ENCODE results near the gene ABCD3. TPM values are rescaled to one million over a fixed set of nuclear protein-coding genes. Genes with fewer than 3 reads are reported as not detected.
A peak's percentile ranks its signal among the peaks of the same experiment; 100 is the strongest.

The ABCD3 gene
- total and polyA plus RNA-seq, 2 of the 4 experiments (the other 2 are of a cell fraction), result 13.6 to 32.6 TPM

DNA sequence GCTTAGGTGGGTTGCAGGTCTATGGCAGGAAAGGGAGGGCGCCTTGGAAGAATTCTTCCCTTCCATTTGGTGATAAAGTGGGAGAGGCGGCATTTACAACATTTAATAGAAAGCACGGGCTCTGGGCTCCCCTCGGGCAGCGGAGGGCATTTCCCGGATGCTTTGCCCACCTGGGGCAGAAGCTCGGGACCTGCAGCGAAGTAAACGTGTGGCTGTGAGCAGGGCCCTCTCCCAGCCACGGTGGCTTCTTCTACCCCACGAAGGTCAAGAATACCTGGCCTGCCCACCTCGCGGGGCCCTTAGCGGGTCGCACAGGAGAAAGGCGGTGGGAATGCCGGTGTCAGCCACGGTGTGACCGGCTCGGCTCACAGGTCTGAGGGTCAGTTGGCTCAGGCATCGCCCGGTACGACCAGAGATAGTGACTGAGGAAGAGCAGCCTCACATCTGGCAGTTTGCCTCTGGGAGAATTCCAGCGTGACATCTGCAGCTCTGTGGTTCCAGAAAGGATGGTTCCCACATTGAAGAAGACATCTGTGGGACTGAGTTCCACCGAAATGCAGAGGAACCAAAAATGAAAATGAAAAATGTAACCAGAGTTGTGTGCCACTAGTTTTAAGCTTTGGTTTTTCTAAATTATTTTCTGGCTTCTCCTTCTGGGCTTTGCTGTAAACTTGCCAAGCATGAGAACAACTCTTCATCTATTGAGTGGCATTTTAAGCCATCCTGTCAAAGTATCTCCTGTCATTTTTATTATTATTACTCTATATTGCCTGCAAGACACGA, 124.1 kb downstream of the ABCD3 start:
- in situ Hi-C loops (cut with MboI; ENCODE audit: low sequenced_read_pairs), result loop anchor here (5.0 kb wide), 1 partner anchor 65 kb away; no protein-coding TSS in a partner anchor

More for the DNA sequence above, 124.1 kb downstream of the ABCD3 start:
- H2AK5ac ChIP-seq (ENCODE audit: low read depth, low read length), result peak overlapping the region; percentile 88
- peak overlapping the region; percentile 95 for H4K91ac ChIP-seq (ENCODE audit: insufficient read depth, low read depth, low read length)
- H2BK20ac ChIP-seq (ENCODE audit: low read depth, low read length), result peak overlapping the region; percentile 38
- TF ChIP-seq SMC3 (IDR thresholded peaks at IDR 0.05; ENCODE audit: low read depth, low read length), result 0 out of 2 replicates have a peak, but pooled peaks have one; percentile 11
- TF ChIP-seq MAFK (IDR thresholded peaks at IDR 0.05; ENCODE audit: low read depth, low read length), result no peak
- 0 out of 2 replicates have a peak, but pooled peaks have one; percentile 5 for TF ChIP-seq RAD21 (IDR thresholded peaks at IDR 0.05; ENCODE audit: low read length)
- peak; percentile 91; the same call in 1 of the 2 replicates for TF ChIP-seq CHD1 (IDR thresholded peaks at IDR 0.05; ENCODE audit: low read depth, low read length)
- TF ChIP-seq POLR2A (IDR thresholded peaks at IDR 0.05; ENCODE audit: low read depth, low read length), result peak; percentile 13; the same call in 1 of the 2 replicates
- peak overlapping the region; percentile 53 for H3K4me3 ChIP-seq (ENCODE audit: insufficient read depth, low read depth, low read length)
- peak; percentile 83 for DNase-seq
- H3K4me2 ChIP-seq (ENCODE audit: low read depth, low read length), result peak overlapping the region; percentile 65
- H3K18ac ChIP-seq (ENCODE audit: low read depth, low read length), result peak overlapping the region; percentile 49
- peak overlapping the region; percentile 61 for H4K5ac ChIP-seq (ENCODE audit: low read depth, low read length)
- 3% methylated on average over 20 of the region's 26 CpGs; no CpG with 5 or more reads in 1 of the 2 experiments for WGBS, 2 experiments (ENCODE audit: extremely low coverage in 2 of 2, insufficient read length in 1 of 2)
- TSS peak; percentile 80 for BruUV-seq (replicated peaks)
- no peaks in the 10 kb centered on the region for H3K9me3 ChIP-seq (ENCODE audit: control insufficient read depth, insufficient read depth, low read length)
- H4K20me1 ChIP-seq (ENCODE audit: insufficient read depth, low read length), result peaks cover 42% of the 10 kb centered on the region
- H3K23ac ChIP-seq (ENCODE audit: low read depth, low read length), result peak overlapping the region; percentile 91
- H2BK5ac ChIP-seq (ENCODE audit: low read depth, low read length, poor library complexity, severe bottlenecking), result peak overlapping the region; percentile 94
- dilution Hi-C loops (cut with HindIII; ENCODE audit: low sequenced_read_pairs, unreplicated experiment) (loop anchor here (25.0 kb wide), 1 partner anchor 245 kb away; no protein-coding TSS in a partner anchor), intact Hi-C loops (cut with micrococcal nuclease) (loop anchor here (5.0 kb wide), 1 partner anchor 135 kb away; no protein-coding TSS in a partner anchor)
- H2AFZ ChIP-seq (replicated peaks; ENCODE audit: low read length, poor library complexity), result peak overlapping the region; percentile 63
- H2BK120ac ChIP-seq (ENCODE audit: low read depth, low read length), result peak overlapping the region; percentile 91
- H3K36me3 ChIP-seq (ENCODE audit: control insufficient read depth, insufficient read depth, low read length), result peaks cover 22% of the 10 kb centered on the region
- H3K4ac ChIP-seq (ENCODE audit: low read depth, low read length), result peak overlapping the region; percentile 97
- peak overlapping the region; percentile 83 for H3K9ac ChIP-seq (ENCODE audit: low read depth, low read length)
- peak overlapping the region; percentile 56 to 91 for H4K8ac ChIP-seq (ENCODE audit: low read depth in 2 of 2, low read length in 2 of 2)
- H3K14ac ChIP-seq (replicated peaks; ENCODE audit: low read depth, low read length), result peak overlapping the region; percentile 86
- CTCF ChIA-PET, result interaction anchor here (1.4 kb wide), 1 partner anchor 14 kb away, joined by 4 read pairs; no protein-coding TSS in a partner anchor
- peak; percentile 0; the same call in 1 of the 2 replicates for ATAC-seq (ENCODE audit: low read depth)
- peak overlapping the region; percentile 92 for H2AK9ac ChIP-seq (replicated peaks; ENCODE audit: low read depth, low read length, poor library complexity)
- H3K27ac ChIP-seq (ENCODE audit: insufficient read depth, low read length), result peak overlapping the region; percentile 80
- H3K27me3 ChIP-seq (ENCODE audit: control insufficient read depth, insufficient read depth, low read length), result no peaks in the 10 kb centered on the region
- H3K4me1 ChIP-seq (ENCODE audit: control insufficient read depth, insufficient read depth, low read length), result peaks cover 5% of the 10 kb centered on the region
- peak overlapping the region; percentile 87 for H3K56ac ChIP-seq (ENCODE audit: extremely low read depth, insufficient read depth, low read length)
- H3K9me1 ChIP-seq (ENCODE audit: insufficient read depth, low read length), result peaks cover 3% of the 10 kb centered on the region
- POLR2A ChIA-PET (ENCODE audit: unreplicated experiment), result interaction anchor here (0.5 to 3.7 kb wide), 61 partner anchors 8 to 404 kb away, joined by 3 to 28 read pairs (median 5); no protein-coding TSS in a partner anchor
- peaks cover 6 to 44% of the 10 kb centered on the region in 2 experiments; a peak in 3 of 4 replicates for H3K79me1 ChIP-seq (ENCODE audit: low read depth in 1 of 2, low read length in 2 of 2)
- peak overlapping the region; percentile 6; the same call in 2 of the 3 replicates for H2BK15ac ChIP-seq (ENCODE audit: low read depth, low read length)
